ENCODE data around the gene SLC22A23.

SLC22A23 gene

DNA sequence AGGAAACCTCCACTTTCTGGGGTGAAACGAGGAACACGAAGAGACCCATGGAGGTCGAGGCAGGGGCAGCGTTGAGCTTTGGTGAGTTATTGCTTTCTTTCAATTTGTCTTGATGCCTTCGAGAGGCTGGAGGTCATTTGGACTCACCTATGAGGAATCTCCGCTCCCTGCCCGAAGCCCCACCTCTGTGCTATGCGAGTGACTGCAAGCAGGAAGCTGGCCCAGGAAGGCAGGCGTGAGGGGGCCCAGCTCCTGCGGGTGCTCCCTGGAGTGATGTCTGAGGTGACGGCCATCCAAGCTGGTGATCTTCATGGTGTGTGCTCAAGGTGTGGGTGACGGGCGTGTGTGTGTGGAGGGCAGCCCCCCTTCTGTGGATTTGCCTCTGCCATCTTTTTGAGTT is 185.1 kb downstream of the SLC22A23 start:
- TF ChIP-seq TAF1 (IDR thresholded peaks at IDR 0.05; ENCODE audit: low read depth) (no peak), NFIC (IDR thresholded peaks at IDR 0.05) (no peak), RAD21 (IDR thresholded peaks at IDR 0.05; ENCODE audit: low read depth) (no peak), TCF12 (IDR thresholded peaks at IDR 0.05; ENCODE audit: low read depth) (no peak)

DNA sequence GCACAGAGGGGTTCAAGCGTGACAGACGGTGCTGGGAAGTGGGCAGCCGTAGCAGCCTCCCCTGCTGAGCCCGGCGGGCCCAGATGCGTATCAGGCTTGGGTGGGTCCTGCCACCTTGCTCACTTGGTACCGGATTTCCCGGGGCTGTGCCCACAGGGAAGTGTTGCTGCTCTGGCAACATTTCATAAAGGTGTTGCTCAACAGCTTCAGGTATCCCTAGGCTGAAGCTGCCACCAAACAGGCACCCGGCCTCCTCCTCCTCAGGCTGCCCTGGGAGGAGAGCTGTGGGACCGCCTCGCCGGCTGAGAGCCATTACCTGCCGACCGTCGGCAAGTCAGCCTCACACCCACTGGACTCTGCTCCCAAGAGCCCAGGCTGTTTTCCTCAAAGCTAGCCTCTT is 186.6 kb downstream of the SLC22A23 start:
- no peak for TF ChIP-seq RAD21 (IDR thresholded peaks at IDR 0.05; ENCODE audit: low read depth)
- TF ChIP-seq, protein P1, sequence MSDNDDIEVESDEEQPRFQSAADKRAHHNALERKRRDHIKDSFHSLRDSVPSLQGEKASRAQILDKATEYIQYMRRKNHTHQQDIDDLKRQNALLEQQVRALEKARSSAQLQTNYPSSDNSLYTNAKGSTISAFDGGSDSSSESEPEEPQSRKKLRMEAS (IDR thresholded peaks at IDR 0.05): no peak
- no peak for TF ChIP-seq ZBTB7A (IDR thresholded peaks at IDR 0.05; ENCODE audit: low read depth)
- TF ChIP-seq CREB1 (IDR thresholded peaks at IDR 0.05; ENCODE audit: low read depth): no peak
- TF ChIP-seq YY1 (IDR thresholded peaks at IDR 0.05; ENCODE audit: low read depth): no peak
- TF ChIP-seq TCF12 (IDR thresholded peaks at IDR 0.05; ENCODE audit: low read depth): no peak
- TF ChIP-seq EGR1 (IDR thresholded peaks at IDR 0.05): no peak
- TF ChIP-seq, protein P2, sequence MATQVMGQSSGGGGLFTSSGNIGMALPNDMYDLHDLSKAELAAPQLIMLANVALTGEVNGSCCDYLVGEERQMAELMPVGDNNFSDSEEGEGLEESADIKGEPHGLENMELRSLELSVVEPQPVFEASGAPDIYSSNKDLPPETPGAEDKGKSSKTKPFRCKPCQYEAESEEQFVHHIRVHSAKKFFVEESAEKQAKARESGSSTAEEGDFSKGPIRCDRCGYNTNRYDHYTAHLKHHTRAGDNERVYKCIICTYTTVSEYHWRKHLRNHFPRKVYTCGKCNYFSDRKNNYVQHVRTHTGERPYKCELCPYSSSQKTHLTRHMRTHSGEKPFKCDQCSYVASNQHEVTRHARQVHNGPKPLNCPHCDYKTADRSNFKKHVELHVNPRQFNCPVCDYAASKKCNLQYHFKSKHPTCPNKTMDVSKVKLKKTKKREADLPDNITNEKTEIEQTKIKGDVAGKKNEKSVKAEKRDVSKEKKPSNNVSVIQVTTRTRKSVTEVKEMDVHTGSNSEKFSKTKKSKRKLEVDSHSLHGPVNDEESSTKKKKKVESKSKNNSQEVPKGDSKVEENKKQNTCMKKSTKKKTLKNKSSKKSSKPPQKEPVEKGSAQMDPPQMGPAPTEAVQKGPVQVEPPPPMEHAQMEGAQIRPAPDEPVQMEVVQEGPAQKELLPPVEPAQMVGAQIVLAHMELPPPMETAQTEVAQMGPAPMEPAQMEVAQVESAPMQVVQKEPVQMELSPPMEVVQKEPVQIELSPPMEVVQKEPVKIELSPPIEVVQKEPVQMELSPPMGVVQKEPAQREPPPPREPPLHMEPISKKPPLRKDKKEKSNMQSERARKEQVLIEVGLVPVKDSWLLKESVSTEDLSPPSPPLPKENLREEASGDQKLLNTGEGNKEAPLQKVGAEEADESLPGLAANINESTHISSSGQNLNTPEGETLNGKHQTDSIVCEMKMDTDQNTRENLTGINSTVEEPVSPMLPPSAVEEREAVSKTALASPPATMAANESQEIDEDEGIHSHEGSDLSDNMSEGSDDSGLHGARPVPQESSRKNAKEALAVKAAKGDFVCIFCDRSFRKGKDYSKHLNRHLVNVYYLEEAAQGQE (IDR thresholded peaks at IDR 0.05; ENCODE audit: low read depth): no peak
- no peak for TF ChIP-seq CEBPB (IDR thresholded peaks at IDR 0.05)
- TF ChIP-seq TAF1 (IDR thresholded peaks at IDR 0.05; ENCODE audit: low read depth): no peak
- TF ChIP-seq, protein P3, sequence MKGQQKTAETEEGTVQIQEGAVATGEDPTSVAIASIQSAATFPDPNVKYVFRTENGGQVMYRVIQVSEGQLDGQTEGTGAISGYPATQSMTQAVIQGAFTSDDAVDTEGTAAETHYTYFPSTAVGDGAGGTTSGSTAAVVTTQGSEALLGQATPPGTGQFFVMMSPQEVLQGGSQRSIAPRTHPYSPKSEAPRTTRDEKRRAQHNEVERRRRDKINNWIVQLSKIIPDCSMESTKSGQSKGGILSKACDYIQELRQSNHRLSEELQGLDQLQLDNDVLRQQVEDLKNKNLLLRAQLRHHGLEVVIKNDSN (IDR thresholded peaks at IDR 0.05): no peak
- no peak for TF ChIP-seq NFIC (IDR thresholded peaks at IDR 0.05)
- TF ChIP-seq FOXM1 (IDR thresholded peaks at IDR 0.05; ENCODE audit: borderline replicate concordance, low read depth): no peak
- no peak for TF ChIP-seq TEAD4 (IDR thresholded peaks at IDR 0.05)
- TF ChIP-seq EP300 (IDR thresholded peaks at IDR 0.05; ENCODE audit: borderline replicate concordance): no peak

DNA sequence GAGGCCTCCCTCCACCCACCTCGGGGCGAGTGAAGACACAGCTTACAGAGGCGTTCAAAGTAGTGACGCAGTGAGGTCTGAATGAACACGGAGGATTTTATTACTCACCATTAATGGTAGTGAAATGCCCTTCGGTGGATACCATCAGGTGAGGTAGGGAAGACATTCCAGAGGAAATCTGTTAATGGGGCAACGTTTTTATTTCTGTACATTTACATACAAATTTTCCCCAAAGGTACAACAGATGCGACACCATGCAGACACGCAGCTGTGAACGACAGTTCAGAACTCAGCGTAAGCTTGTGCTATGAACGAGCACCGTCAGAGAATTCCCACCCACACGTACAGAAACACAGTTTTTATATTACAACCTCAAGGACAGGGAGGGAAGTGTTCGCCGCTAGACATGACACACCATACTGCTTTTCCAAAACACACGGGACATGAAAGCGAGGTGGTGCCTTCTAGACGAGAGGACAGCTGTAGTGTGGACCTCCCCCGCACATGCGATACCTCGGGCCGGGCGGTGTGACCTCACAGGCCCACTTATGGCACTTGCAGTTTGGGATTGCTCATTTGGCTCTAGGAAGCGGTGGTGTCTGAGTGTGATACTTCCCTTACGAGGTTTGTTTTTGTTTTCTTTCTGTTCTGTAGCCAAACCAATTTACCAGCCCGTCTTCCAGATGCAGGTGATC is 187.4 kb downstream of the SLC22A23 start:
- no peak for TF ChIP-seq ZBTB7A (IDR thresholded peaks at IDR 0.05; ENCODE audit: low read depth)
- TF ChIP-seq FOXM1 (IDR thresholded peaks at IDR 0.05; ENCODE audit: borderline replicate concordance, low read depth): no peak
- no peak for TF ChIP-seq TEAD4 (IDR thresholded peaks at IDR 0.05)
- no peak for TF ChIP-seq CEBPB (IDR thresholded peaks at IDR 0.05)
- TF ChIP-seq, protein P2 (IDR thresholded peaks at IDR 0.05; ENCODE audit: low read depth): no peak

DNA sequence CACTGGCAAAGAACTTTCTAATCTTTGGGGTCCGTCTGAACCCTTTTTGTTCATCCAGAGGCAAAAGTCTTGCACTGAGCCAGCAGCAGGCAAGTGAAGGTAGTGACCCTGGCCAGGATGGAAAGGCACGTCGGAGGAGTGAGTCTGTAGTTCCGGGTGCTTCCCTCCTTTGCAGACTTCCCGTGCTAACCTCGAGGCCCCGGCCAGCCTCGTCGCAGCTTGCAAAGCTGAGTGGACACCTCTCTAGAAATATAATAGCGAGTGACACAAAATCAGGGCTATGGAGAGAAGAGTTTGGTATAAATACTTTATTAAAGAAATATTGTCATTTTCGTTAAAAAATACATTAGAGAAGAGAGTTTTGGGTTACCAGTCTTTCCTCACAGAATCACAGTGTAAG is 188.2 kb downstream of the SLC22A23 start:
- no peak for TF ChIP-seq ZBTB7A (IDR thresholded peaks at IDR 0.05; ENCODE audit: low read depth)
- TF ChIP-seq, protein P3 (IDR thresholded peaks at IDR 0.05): no peak
- no peak for TF ChIP-seq YY1 (IDR thresholded peaks at IDR 0.05; ENCODE audit: low read depth)
- no peak for TF ChIP-seq CREB1 (IDR thresholded peaks at IDR 0.05; ENCODE audit: low read depth)
- TF ChIP-seq TCF12 (IDR thresholded peaks at IDR 0.05; ENCODE audit: low read depth): no peak
- no peak for TF ChIP-seq TAF1 (IDR thresholded peaks at IDR 0.05; ENCODE audit: low read depth)
- TF ChIP-seq, protein P1 (IDR thresholded peaks at IDR 0.05): no peak
- TF ChIP-seq RAD21 (IDR thresholded peaks at IDR 0.05; ENCODE audit: low read depth): no peak
- TF ChIP-seq TEAD4 (IDR thresholded peaks at IDR 0.05): no peak
- no peak for TF ChIP-seq EGR1 (IDR thresholded peaks at IDR 0.05)
- no peak for TF ChIP-seq EP300 (IDR thresholded peaks at IDR 0.05; ENCODE audit: borderline replicate concordance)
- TF ChIP-seq CEBPB (IDR thresholded peaks at IDR 0.05): no peak
- TF ChIP-seq, protein P2 (IDR thresholded peaks at IDR 0.05; ENCODE audit: low read depth): no peak
- no peak for TF ChIP-seq FOXM1 (IDR thresholded peaks at IDR 0.05; ENCODE audit: borderline replicate concordance, low read depth)
- TF ChIP-seq NFIC (IDR thresholded peaks at IDR 0.05): no peak
